GM12878 (cell line): ENCODE results near the gene UGGT2.

ENCODE experiments used
- DPF2 ChIP-seq: fragments of 450-650 bp; IDR thresholded peaks from 2 replicates; pipeline ENCODE4 v1.6.1; 2017; ENCODE audit warnings: mild to moderate bottlenecking
- EZH2 ChIP-seq: IDR thresholded peaks from 2 replicates; pipeline ENCODE4 v1.6.1; 2012; ENCODE audit warnings: low read depth, mild to moderate bottlenecking, control low read depth, inconsistent platforms, low read length, borderline replicate concordance; ENCODE audit not compliant: control insufficient read depth
- GABPA ChIP-seq: IDR thresholded peaks from 2 replicates; pipeline ENCODE4 v1.6.1; 2014; ENCODE audit warnings: antibody characterized with exemption, low read depth, mild to moderate bottlenecking, inconsistent platforms
- JUND ChIP-seq: IDR thresholded peaks from 2 replicates; pipeline ENCODE4 v1.6.1; 2012; ENCODE audit warnings: low read depth, mild to moderate bottlenecking, low read length, improper control_type of control experiment, moderate library complexity
- NFYA ChIP-seq: IDR thresholded peaks from 2 replicates; pipeline ENCODE4 v1.6.1; 2011; ENCODE audit warnings: low read depth, mild to moderate bottlenecking, low read length, improper control_type of control experiment, borderline replicate concordance
- NFYB ChIP-seq: IDR thresholded peaks from 2 replicates; pipeline ENCODE4 v1.6.1; 2011; ENCODE audit warnings: low read depth, mild to moderate bottlenecking, low read length, improper control_type of control experiment, moderate library complexity; ENCODE audit not compliant: insufficient read depth
- POLR2A ChIP-seq: IDR thresholded peaks from 2 replicates; pipeline ENCODE4 v1.6.1; 2011; ENCODE audit warnings: low read depth, mild to moderate bottlenecking, low read length
- RBBP5 ChIP-seq: fragments of 200-600 bp; sonication (generic); conservative IDR thresholded peaks from 2 replicates; pipeline ENCODE4 v1.6.1; 2016
- RFX5 ChIP-seq: IDR thresholded peaks from 2 replicates; pipeline ENCODE4 v1.6.1; 2011; ENCODE audit warnings: low read depth, low read length, improper control_type of control experiment
- TBL1XR1 ChIP-seq: IDR thresholded peaks from 2 replicates; pipeline ENCODE4 v1.6.1; 2012; ENCODE audit warnings: low read depth, low read length, improper control_type of control experiment
- TF ChIP-seq, protein P1 (sequence below), 3 experiments: IDR thresholded peaks in 2 of 3; conservative IDR thresholded peaks in 1 of 3; 2 replicates each; pipeline ENCODE4 v1.5.1; 2011; ENCODE audit warnings: low read depth in 3 of 3, low read length in 3 of 3, mild to moderate bottlenecking in 3 of 3, control low read depth in 2 of 3, moderate library complexity in 2 of 3, inconsistent platforms in 1 of 3, mixed read lengths in 1 of 3; ENCODE audit not compliant: control insufficient read depth in 2 of 3, insufficient read depth in 1 of 3; ENCODE audit errors: extremely low read depth in 1 of 3
- TF ChIP-seq, protein P2 (sequence below): IDR thresholded peaks from 2 replicates; pipeline ENCODE4 v1.6.1; 2012; ENCODE audit warnings: low read depth, low read length, improper control_type of control experiment

DNA sequence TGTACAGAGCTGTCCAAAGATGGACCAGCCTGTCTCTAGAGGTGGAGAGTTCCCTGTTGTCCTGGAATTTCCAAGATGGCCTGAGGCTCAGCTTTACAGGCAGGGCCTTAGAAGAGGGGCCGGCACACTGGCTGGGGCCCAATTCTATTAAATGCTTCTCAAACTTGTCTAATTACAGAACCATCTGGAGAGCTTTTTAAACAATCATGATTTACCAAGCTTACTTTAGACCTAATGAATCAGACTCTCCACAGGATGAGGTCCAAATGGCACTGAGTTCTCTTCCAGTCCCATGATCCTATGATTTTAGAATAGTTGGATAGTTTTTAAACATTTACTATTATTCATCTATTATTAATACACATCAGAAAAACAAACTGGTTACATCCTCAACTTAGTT lies 252.8 kb downstream of the UGGT2 start:
- no peak for TF ChIP-seq RBBP5
- TF ChIP-seq, protein P1, sequence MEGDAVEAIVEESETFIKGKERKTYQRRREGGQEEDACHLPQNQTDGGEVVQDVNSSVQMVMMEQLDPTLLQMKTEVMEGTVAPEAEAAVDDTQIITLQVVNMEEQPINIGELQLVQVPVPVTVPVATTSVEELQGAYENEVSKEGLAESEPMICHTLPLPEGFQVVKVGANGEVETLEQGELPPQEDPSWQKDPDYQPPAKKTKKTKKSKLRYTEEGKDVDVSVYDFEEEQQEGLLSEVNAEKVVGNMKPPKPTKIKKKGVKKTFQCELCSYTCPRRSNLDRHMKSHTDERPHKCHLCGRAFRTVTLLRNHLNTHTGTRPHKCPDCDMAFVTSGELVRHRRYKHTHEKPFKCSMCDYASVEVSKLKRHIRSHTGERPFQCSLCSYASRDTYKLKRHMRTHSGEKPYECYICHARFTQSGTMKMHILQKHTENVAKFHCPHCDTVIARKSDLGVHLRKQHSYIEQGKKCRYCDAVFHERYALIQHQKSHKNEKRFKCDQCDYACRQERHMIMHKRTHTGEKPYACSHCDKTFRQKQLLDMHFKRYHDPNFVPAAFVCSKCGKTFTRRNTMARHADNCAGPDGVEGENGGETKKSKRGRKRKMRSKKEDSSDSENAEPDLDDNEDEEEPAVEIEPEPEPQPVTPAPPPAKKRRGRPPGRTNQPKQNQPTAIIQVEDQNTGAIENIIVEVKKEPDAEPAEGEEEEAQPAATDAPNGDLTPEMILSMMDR (IDR thresholded peaks at IDR 0.05 in 2 of 3, conservative IDR thresholded peaks at IDR 0.05 in 1 of 3; ENCODE audit: control insufficient read depth in 2 of 3, extremely low read depth in 1 of 3, insufficient read depth in 1 of 3, low read depth in 3 of 3, low read length in 3 of 3), result no peak
- no peak for TF ChIP-seq JUND
- no peak for TF ChIP-seq TBL1XR1
- no peak for TF ChIP-seq DPF2
- no peak for TF ChIP-seq RFX5
- no peak for TF ChIP-seq NFYA
- no peak for TF ChIP-seq NFYB
- no peak for TF ChIP-seq EZH2
- TF ChIP-seq POLR2A, result no peak
- TF ChIP-seq GABPA, result no peak
- TF ChIP-seq, protein P2, sequence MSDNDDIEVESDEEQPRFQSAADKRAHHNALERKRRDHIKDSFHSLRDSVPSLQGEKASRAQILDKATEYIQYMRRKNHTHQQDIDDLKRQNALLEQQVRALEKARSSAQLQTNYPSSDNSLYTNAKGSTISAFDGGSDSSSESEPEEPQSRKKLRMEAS, result no peak
